Measurements from ENCODE around the gene LAMC2. TPM values are rescaled to one million over a fixed set of nuclear protein-coding genes. Genes with fewer than 3 reads are reported as not detected.
"Not testable (repeated sequence)": the region's sequence is repeated elsewhere in the genome, so short reads cannot be mapped to it uniquely, and the experiment has no call there.

LAMC2 gene
- polyA plus RNA-seq (ENCODE audit: insufficient read length in 10 of 10), result 1 to 10 TPM; 1.6 to 6.2 (median 2.9) TPM
- long read RNA-seq, donor 1, result 0 reads
- long read RNA-seq, donor 2, result 0 reads
- long read RNA-seq, donor 3, result 0 reads
- long read RNA-seq, donor 4, result 0 reads
- long read RNA-seq, donor 5, result 0 reads
- long read RNA-seq, donor 6, result 0 reads
- long read RNA-seq, donor 7, result 0 reads
- long read RNA-seq, donor 8, full-length matches to known transcripts, result 1 of 1 reads
- long read RNA-seq, donor 8, partial matches to known transcripts, result 0 of 1 reads
- long read RNA-seq, donor 8, other reads (novel, unspliced or antisense), result 0 of 1 reads
- long read RNA-seq, donor 9, result 0 reads

GRCh38 chr1:183185941-183186490 lies at the start of gene LAMC2:
Gene LAMC2 (plus strand): TSS chr1:183186264. CDS start chr1:183186353, 89 bp downstream.
- DNase-seq, result peak in 1 of 3 donors; percentile 57

GRCh38 chr1:183137782-183138181 lies 48.3 kb upstream of the LAMC2 start:
- DNase-seq, result peak in 1 of 3 donors; percentile 45

DNA sequence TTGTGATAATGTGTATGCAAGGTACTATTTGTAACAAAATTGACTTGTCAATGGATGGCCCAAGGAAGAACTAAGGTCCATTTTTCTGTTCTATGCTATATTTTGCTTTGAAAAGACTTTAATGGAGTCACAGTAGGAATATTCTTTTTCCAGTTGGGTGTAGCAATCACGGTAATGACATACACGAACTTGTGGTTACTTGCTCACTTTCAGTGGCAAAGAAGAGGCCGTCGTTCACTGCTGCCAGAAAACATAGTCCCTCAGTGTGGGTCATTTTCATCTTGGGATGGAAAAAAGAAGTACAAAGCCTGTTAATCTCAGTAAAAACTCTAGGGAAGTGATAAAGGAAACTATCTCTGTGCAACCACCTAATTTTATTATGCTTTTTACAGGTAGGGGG lies 47.8 kb upstream of the LAMC2 start:
- no peak for DNase-seq

DNA sequence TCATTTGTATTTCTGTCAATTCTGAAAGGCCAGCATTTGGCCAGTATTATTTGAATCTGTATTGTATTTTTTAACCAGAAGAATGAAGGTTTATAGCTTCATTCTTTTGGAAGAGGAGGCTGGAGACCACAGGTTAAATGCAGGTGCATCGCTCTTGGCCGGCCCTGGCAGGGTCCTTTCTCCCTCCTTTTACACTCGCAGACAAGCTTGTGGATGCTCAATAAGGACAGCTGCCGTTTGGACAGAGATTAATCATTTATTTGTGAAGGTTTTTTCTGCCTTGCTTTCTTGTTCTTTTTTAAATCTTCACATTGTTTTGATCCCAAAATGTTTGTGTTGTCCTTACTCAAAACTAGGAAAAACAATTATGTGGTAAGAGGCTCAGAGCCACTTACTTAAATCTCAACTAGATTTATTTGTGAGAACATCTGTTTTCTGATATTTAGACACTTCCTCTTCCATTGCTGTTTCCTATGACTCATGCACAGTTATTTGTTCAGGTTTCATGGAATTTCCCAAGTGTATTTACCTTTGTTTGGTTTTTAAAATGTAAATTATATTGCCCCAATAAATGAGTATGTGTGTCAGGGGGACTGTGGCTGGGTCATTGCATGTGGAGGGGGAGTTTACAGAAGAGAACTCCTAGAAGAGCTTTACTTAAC lies 46.7 kb upstream of the LAMC2 start:
- DNase-seq, result peak in 1 of 3 donors; percentile 32

- DNase-seq, result no peak
Observed at GRCh38 chr1:183140633-183141032, 45.4 kb upstream of the LAMC2 start.

DNA sequence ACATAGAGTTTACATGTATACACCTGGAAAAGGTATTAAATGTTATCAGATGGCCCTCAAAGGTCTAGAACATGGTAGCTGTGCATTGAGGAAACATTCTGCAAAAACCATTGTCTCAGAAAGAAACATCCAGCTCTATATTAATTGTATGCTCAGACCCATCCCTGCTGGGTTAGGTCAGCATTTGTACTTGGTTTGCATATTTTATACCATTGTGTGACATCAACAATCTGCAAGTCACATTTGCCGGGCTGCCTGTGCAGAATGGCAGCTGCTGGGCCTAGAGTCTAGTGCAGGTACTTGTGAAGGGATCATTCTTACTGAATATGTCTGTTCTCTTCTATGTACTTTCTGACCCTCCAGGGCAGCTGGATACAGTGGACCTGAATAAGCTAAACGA lies 43.9 kb upstream of the LAMC2 start:
- DNase-seq, result no peak

DNA sequence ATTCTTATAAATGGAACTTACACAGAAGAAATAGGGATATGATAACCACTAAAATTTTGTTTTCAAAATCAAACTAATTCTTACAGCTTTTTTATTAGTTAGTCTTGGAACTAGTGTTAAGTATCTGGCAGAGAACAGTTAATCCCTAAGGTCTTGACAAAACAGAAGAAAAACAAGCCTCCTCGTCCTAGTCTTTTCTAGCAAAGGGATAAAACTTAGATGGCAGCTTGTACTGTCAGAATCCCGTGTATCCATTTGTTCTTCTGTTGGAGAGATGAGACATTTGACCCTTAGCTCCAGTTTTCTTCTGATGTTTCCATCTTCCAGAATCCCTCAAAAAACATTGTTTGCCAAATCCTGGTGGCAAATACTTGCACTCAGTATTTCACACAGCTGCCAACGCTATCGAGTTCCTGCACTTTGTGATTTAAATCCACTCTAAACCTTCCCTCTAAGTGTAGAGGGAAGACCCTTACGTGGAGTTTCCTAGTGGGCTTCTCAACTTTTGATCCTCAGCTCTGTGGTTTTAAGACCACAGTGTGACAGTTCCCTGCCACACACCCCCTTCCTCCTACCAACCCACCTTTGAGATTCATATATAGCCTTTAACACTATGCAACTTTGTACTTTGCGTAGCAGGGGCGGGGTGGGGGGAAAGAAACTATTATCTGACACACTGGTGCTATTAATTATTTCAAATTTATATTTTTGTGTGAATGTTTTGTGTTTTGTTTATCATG lies 42.3 kb upstream of the LAMC2 start:
- DNase-seq, result no peak

DNA sequence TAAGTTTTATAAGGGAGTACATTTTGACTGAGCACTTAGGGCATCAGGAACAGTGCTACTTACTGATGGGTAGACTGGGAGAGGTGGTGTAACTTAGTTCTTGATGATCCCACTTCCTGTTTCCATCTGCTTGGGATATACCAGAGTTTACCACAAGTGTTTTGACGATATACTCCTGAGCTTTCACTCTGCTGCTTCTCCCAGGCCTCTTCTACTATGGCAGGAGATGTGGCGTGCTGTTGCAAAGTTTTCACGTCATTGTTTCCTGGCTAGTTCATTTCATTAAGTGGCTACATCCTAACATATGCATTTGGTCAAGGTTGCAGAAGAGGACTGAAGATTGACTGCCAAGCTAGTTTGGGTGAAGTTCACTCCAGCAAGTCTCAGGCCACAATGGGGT lies 41.3 kb upstream of the LAMC2 start:
- no peak for DNase-seq

GRCh38 chr1:183147735-183148134 lies 38.3 kb upstream of the LAMC2 start:
- DNase-seq, result no peak

DNA sequence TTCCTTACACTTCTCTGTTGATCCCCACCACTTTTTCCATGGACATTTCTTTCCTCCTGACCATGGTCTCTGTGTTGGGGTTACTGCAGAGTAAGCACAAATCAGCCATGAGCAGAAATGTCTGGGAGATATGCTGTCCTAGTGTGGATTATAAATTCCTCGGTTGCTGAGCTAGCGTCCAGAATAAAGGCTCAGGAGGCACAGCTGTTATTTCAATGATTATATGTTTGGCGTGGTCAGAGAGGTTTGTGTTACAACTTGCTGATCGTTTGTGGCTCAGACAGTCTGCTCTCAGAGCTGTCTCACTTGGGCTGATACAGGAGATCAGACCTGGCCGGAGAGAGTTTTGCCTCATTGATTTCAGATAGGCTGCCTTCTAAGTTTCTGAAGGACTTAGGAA lies 37.5 kb upstream of the LAMC2 start:
- peak; percentile 58 to 83 (median 73) for DNase-seq

- peak in 1 of 3 donors; percentile 28 for DNase-seq
Observed at GRCh38 chr1:183149273-183149672, 36.8 kb upstream of the LAMC2 start.

DNA sequence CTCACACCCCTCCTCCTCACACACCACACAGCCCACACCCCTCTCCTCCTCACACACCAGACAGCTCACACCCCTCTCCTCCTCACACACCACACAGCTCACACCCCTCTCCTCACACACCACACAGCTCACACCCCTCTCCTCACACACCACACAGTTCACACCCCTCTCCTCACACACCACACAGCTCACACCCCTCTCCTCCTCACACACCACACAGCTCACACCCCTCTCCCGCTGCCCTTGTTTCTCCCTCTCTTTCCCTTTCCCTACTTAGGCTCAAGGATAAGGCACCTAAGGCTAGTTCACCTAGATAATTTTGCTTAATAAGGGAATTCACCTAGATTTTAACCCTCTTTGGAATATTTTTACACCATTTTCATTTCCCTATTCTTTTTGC lies 36.0 kb upstream of the LAMC2 start:
- not testable (repeated sequence) for DNase-seq

DNA sequence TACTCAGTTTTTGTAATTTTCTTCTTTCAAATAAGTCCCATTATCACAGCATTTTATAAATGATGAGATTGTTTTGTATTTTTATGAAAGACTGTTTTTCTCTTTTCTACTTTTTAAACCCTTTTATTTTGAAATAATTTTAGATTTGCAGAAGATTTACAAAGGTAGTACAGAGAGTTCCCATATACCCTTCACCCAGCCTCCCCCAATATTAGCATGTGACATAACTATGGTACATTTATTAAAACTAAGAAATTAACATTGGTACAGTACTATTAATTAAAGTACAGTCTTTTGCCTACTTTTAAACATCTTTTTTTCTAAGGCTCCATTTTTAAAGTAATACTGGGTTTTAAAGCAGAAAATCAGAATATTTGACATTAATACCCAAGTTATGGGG lies 35.6 kb upstream of the LAMC2 start:
- DNase-seq, result no peak

- DNase-seq, result no peak
Observed at GRCh38 chr1:183152180-183152579, 33.9 kb upstream of the LAMC2 start.

DNA sequence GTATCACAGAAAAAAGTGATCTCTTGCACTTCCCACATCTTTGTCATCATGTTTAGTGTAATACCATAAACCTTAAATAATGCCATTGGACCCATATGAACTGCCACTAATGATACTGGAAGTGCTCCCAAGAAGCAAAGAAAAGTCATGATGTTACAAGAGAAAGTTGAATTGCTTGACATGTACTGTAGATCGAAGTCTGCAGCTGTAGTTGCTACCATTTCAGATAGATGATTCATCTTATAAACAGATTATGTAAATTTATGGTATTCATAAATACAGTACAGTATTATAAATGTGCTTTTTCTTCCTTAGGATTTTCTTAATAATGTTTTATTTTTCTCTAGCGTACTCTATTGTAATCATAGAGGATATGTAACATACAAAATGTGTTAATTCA lies 30.1 kb upstream of the LAMC2 start:
- no peak for DNase-seq

DNA sequence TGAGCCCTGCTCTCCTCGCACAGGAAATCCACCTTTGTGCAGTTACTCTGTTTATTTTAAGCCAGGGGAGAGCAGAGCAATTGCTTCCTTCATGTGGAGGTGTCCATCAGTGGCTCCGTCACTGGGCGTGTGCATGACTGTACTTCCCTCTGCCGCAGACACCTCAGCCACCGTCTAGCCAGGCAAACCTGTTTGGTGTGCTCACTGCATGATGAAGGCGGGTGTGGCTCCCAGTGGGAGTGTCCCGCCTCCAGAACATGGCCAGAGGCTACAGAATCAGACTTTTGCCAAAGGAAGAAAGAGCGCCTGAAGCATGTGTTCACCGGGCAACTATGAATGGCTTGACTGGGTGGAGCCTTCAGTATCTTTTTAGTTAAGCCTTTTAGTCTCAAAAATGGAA lies 26.1 kb upstream of the LAMC2 start:
- no peak for DNase-seq

DNA sequence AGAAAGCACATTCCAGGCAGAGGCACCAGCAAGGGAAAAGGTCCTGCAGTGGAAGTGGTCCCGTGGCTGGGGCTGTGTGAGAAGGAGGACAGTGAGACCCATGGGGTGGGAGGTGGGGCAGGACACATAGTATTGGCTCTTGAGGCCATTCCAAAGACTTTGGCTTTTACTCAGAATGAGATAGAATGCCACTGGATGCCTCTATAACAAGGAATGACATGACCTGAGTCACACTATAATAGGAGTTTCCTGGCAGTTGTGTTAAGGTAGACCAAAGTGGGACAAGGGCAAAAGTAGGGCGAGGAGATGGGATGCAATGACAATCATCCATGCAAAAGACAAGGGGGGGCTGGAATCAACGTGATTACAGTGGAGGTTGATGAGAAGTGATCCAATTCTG lies 24.7 kb upstream of the LAMC2 start:
- DNase-seq, result no peak

- peak in 1 of 3 donors; percentile 84 for DNase-seq
Observed at GRCh38 chr1:183163316-183163715, 22.7 kb upstream of the LAMC2 start.

DNA sequence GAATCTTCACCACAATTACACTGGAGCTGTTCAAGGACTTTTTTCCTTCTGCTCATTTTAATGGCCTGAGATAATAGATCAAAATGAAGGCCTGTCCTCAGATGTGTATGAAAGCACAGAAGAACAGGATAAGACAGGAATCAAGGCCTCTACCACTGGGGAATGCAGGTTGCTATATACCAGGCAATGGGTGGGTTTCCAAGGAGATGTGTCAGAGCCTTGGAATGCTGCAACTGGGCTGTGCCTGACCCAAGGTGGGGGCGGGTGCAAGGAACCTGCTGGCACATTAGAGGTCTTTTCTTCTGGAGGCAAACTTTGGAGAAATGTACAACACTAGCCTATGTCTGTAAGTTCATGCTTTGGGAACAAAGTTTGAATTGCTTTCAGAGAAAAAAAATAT lies 21.7 kb upstream of the LAMC2 start:
- no peak for DNase-seq

- no peak for DNase-seq
Observed at GRCh38 chr1:183164963-183165362, 21.1 kb upstream of the LAMC2 start.

GRCh38 chr1:183165456-183165855 lies 20.6 kb upstream of the LAMC2 start:
- DNase-seq, result no peak

DNA sequence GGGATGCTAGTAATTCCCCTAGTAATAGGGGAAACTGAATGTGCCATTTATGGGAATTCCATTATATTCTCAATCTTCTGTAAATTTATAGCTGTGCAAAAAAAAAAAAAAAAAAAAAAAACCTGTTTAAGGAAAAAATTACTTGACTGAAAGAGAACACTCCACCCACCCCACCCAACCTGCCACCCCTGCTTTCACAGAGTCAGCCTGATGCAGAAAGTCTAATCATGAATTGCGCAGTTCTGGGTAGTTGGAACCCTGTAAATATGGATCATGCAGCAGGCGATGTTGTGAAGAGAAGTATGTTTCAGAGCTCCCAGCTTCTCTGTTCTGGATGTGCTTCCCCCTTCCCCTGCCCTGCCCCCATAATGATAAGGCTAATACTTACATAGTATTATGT lies 19.6 kb upstream of the LAMC2 start:
- no peak for DNase-seq

GRCh38 chr1:183167676-183168075 lies 18.4 kb upstream of the LAMC2 start:
- no peak for DNase-seq
